ENCODE measurements around the gene MDH1B.

GRCh38 chr2:206802654-206803514, 37.8 kb upstream of the MDH1B start:
- no peak for TF ChIP-seq CTCF (IDR thresholded peaks at IDR 0.05)
- no peak for TF ChIP-seq POLR2A (IDR thresholded peaks at IDR 0.05)
